Esophagus muscularis mucosa (tissue), 3 donors: Measurements from ENCODE around the gene GNG12.

Experiments used
- CTCF ChIP-seq, 3 experiments: fragments of 200-600 bp in 2 of 3; fragments of 450-650 bp in 1 of 3; sonication (generic) in 2 of 3; IDR thresholded peaks; one replicate each; pipeline ENCODE4 v1.5.1; 2017 to 2019; ENCODE audit warnings: antibody characterized with exemption in 3 of 3, mild to moderate bottlenecking in 2 of 3, moderate library complexity in 1 of 3
- POLR2A ChIP-seq: fragments of 450-650 bp; IDR thresholded peaks from one replicate; pipeline ENCODE4 v1.6.1; 2017; ENCODE audit warnings: antibody characterized with exemption, moderate library complexity, mild to moderate bottlenecking, low read depth

- TF ChIP-seq CTCF (IDR thresholded peaks at IDR 0.05) (no peak), POLR2A (no peak)
Measured at GRCh38 chr1:67788904-67789303, 44.4 kb downstream of the GNG12 start.
